PFSK-1 (cell line): ENCODE results near the gene PLAGL2.

Experiments used
- FOXP2 ChIP-seq: optimal IDR thresholded peaks from 2 replicates; pipeline ENCODE3; 2011; ENCODE audit warnings: borderline replicate concordance, control low read depth, inconsistent platforms; ENCODE audit not compliant: insufficient read depth; ENCODE audit errors: extremely low read length, extremely low read depth
- POLR2AphosphoS5 ChIP-seq: IDR thresholded peaks from 2 replicates; pipeline ENCODE4 v1.6.1; 2012; ENCODE audit warnings: low read depth, mild to moderate bottlenecking, control low read depth, low read length, moderate library complexity
- REST ChIP-seq, 2 experiments: IDR thresholded peaks; 2 replicates each; pipeline versions ENCODE4 v1.6.1 to v1.8.0; 2011 to 2012; ENCODE audit warnings: low read depth in 2 of 2, low read length in 2 of 2, control low read depth in 1 of 2, inconsistent platforms in 1 of 2, mild to moderate bottlenecking in 1 of 2, moderate library complexity in 1 of 2; ENCODE audit not compliant: insufficient read depth in 1 of 2
- SIN3A ChIP-seq: IDR thresholded peaks from 2 replicates; pipeline ENCODE4 v1.6.1; 2012; ENCODE audit warnings: mild to moderate bottlenecking, low read length, moderate library complexity, borderline replicate concordance; ENCODE audit not compliant: insufficient read depth
- TAF1 ChIP-seq: IDR thresholded peaks from 2 replicates; pipeline ENCODE4 v1.6.1; 2012; ENCODE audit warnings: low read length, control low read depth, borderline replicate concordance; ENCODE audit not compliant: insufficient read depth

The PLAGL2 gene

GRCh38 chr20:32142991-32143390 is 64.6 kb downstream of the PLAGL2 start:
- TF ChIP-seq REST (IDR thresholded peaks at IDR 0.05; ENCODE audit: insufficient read depth in 1 of 2, low read depth in 2 of 2, low read length in 2 of 2) (no peak), TAF1 (no peak), POLR2AphosphoS5 (no peak), FOXP2 (no peak), SIN3A (no peak)
